PFSK-1 (cell line): ENCODE data around the gene MAP7D3.

ENCODE experiments used
- FOXP2 ChIP-seq: optimal IDR thresholded peaks from 2 replicates; pipeline ENCODE3; 2011; ENCODE audit warnings: borderline replicate concordance, control low read depth, inconsistent platforms; ENCODE audit not compliant: insufficient read depth; ENCODE audit errors: extremely low read length, extremely low read depth
- POLR2AphosphoS5 ChIP-seq: IDR thresholded peaks from 2 replicates; pipeline ENCODE4 v1.6.1; 2012; ENCODE audit warnings: low read depth, mild to moderate bottlenecking, control low read depth, low read length, moderate library complexity
- SIN3A ChIP-seq: IDR thresholded peaks from 2 replicates; pipeline ENCODE4 v1.6.1; 2012; ENCODE audit warnings: mild to moderate bottlenecking, low read length, moderate library complexity, borderline replicate concordance; ENCODE audit not compliant: insufficient read depth
- TAF1 ChIP-seq: IDR thresholded peaks from 2 replicates; pipeline ENCODE4 v1.6.1; 2012; ENCODE audit warnings: low read length, control low read depth, borderline replicate concordance; ENCODE audit not compliant: insufficient read depth
- TF ChIP-seq, protein P1 (sequence below), 2 experiments: IDR thresholded peaks; 2 replicates each; pipeline versions ENCODE4 v1.6.1 to v1.8.0; 2011 to 2012; ENCODE audit warnings: low read depth in 2 of 2, low read length in 2 of 2, control low read depth in 1 of 2, inconsistent platforms in 1 of 2, mild to moderate bottlenecking in 1 of 2, moderate library complexity in 1 of 2; ENCODE audit not compliant: insufficient read depth in 1 of 2

MAP7D3 gene

DNA sequence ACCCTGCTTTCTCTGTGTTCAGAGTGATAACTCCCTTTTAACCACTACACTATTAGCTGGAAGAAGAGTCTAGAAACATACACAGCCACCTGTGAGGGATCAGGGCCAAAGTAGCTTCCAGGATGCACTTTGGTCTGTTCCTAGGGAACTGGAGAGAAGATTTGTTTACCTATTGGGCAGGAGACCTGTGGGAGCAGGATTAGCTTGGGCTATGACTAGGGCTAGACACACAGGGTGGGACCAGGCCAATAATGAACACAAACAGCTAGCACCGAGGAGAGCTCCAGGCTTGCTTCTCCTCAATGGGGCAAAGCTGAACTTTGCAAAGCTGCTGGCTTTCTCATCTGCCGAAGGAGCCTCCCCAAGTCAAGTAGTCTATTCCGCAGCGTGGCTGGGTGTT lies 24.4 kb upstream of the MAP7D3 start:
- TF ChIP-seq, protein P1, sequence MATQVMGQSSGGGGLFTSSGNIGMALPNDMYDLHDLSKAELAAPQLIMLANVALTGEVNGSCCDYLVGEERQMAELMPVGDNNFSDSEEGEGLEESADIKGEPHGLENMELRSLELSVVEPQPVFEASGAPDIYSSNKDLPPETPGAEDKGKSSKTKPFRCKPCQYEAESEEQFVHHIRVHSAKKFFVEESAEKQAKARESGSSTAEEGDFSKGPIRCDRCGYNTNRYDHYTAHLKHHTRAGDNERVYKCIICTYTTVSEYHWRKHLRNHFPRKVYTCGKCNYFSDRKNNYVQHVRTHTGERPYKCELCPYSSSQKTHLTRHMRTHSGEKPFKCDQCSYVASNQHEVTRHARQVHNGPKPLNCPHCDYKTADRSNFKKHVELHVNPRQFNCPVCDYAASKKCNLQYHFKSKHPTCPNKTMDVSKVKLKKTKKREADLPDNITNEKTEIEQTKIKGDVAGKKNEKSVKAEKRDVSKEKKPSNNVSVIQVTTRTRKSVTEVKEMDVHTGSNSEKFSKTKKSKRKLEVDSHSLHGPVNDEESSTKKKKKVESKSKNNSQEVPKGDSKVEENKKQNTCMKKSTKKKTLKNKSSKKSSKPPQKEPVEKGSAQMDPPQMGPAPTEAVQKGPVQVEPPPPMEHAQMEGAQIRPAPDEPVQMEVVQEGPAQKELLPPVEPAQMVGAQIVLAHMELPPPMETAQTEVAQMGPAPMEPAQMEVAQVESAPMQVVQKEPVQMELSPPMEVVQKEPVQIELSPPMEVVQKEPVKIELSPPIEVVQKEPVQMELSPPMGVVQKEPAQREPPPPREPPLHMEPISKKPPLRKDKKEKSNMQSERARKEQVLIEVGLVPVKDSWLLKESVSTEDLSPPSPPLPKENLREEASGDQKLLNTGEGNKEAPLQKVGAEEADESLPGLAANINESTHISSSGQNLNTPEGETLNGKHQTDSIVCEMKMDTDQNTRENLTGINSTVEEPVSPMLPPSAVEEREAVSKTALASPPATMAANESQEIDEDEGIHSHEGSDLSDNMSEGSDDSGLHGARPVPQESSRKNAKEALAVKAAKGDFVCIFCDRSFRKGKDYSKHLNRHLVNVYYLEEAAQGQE (IDR thresholded peaks at IDR 0.05; ENCODE audit: insufficient read depth in 1 of 2, low read depth in 2 of 2, low read length in 2 of 2), result peak; percentile 15 to 80; a peak in 2 of 4 replicates
- no peak for TF ChIP-seq FOXP2

DNA sequence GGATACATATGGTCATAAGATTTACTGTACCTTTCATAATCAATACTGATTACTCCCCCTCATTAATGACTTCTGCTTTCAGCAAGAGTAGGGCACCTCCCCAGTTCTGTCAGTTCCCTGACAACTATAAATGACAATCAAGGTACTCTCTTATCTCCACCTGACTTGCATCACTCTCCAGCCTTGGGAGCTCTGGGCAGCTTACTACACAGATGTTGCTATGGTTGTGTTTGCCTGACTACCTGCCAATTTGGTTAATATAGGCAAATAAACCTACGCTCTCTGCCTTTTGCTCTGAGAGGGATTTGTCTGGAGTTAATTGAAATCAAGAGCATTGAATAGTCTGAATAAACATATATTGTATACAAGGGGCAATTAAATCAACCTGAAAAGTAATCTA lies 22.8 kb upstream of the MAP7D3 start:
- TF ChIP-seq POLR2AphosphoS5 (no peak), TAF1 (no peak), FOXP2 (no peak), SIN3A (no peak)
- TF ChIP-seq, protein P1 (IDR thresholded peaks at IDR 0.05; ENCODE audit: insufficient read depth in 1 of 2, low read depth in 2 of 2, low read length in 2 of 2), result no peak

DNA sequence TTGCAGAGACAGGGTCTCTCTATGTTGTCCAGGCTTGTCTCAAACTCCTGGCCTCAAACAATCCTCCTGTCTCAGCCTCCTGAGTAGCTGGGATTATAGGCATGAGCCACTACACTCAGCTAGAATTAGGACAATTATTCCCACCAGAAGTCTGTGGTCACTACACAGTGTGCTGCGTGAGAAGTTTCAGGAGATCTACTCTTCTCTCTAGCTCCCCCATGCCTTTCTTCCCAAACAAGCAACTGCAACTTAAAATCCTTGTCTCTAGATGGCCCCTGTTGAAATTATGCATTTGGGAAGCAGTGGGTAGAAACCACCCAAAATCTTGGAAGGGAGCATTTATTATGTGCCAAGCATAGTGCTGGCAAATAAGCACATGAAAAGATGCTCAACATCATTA lies 21.1 kb upstream of the MAP7D3 start:
- TF ChIP-seq, protein P1 (IDR thresholded peaks at IDR 0.05; ENCODE audit: insufficient read depth in 1 of 2, low read depth in 2 of 2, low read length in 2 of 2), result no peak
- TF ChIP-seq FOXP2, result no peak
- TF ChIP-seq SIN3A, result no peak
- TF ChIP-seq POLR2AphosphoS5, result no peak
- no peak for TF ChIP-seq TAF1

DNA sequence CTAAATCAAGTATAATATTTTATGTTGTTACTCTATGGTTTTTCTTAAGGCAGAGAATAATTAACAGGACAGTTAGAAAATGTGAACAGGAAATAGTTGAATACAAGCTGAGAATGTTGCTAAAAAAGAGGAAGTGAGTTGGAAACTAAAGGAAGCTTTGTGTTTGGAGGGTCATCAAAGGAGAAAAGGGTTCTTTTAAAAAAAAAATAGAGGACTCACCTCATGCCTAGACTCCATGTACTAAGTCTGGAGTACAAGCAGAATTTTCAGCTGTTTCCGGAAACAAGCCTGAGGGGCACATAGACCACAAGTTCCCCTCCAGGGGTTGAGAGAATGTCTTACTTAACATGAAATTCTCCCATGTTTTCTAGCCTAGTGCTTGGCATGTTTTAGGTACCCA lies 20.1 kb upstream of the MAP7D3 start:
- no peak for TF ChIP-seq SIN3A
- TF ChIP-seq, protein P1 (IDR thresholded peaks at IDR 0.05; ENCODE audit: insufficient read depth in 1 of 2, low read depth in 2 of 2, low read length in 2 of 2), result no peak
- no peak for TF ChIP-seq FOXP2
- no peak for TF ChIP-seq POLR2AphosphoS5
- no peak for TF ChIP-seq TAF1

DNA sequence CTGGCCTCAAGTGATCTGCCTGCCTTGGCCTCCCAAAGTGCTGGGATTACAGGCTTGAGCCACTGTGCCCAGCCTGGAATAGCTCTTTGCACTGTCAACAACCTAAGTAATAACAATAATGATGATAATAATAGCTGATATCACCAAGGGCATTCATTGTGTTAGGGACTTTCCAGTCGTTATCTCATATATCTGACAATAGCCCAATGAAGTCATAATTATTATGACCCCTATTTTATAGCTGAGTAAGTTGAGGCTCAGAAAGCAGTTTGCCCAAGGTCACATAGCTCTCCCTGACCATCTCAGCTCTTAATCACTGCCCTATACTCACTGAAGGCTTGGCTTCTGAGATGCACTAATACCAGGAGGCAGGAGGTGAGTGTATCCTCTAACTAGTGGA lies 18.7 kb upstream of the MAP7D3 start:
- TF ChIP-seq SIN3A (no peak), TAF1 (no peak), FOXP2 (no peak), POLR2AphosphoS5 (no peak)
- TF ChIP-seq, protein P1 (IDR thresholded peaks at IDR 0.05; ENCODE audit: insufficient read depth in 1 of 2, low read depth in 2 of 2, low read length in 2 of 2), result no peak
